Epithelial cell of proximal tubule (primary cell): ENCODE measurements around the gene F13A1. TPM values are rescaled to one million over a fixed set of nuclear protein-coding genes. Genes with fewer than 3 reads are reported as not detected.

ENCODE experiments used
- DNase-seq: peaks from one replicate; pipeline ENCODE4 v3.0.0-alpha.2; 2011; ENCODE audit warnings: low read depth
- H3K4me3 ChIP-seq: 2 replicates; pipeline ENCODE4 v1.5.1; 2011; ENCODE audit warnings: low read depth, mild to moderate bottlenecking, low read length
- total RNA-seq: library from RNA; depleted of rRNA; stranded (reverse); fragments of >200 nt; gene quantifications from 2 replicates; pipeline ENCODE4 v1.2.3, GENCODE V29; 2015
- TF ChIP-seq, protein P1 (sequence below): conservative IDR thresholded peaks from 2 replicates; pipeline ENCODE4 v1.5.1; 2012; ENCODE audit warnings: low read depth, mild to moderate bottlenecking, low read length

F13A1 gene
- total RNA-seq, 1 donor from 2014 or later: 5.4 TPM

GRCh38 chr6:6179858-6180623 lies 140.4 kb downstream of the F13A1 start:
- TF ChIP-seq, protein P1, sequence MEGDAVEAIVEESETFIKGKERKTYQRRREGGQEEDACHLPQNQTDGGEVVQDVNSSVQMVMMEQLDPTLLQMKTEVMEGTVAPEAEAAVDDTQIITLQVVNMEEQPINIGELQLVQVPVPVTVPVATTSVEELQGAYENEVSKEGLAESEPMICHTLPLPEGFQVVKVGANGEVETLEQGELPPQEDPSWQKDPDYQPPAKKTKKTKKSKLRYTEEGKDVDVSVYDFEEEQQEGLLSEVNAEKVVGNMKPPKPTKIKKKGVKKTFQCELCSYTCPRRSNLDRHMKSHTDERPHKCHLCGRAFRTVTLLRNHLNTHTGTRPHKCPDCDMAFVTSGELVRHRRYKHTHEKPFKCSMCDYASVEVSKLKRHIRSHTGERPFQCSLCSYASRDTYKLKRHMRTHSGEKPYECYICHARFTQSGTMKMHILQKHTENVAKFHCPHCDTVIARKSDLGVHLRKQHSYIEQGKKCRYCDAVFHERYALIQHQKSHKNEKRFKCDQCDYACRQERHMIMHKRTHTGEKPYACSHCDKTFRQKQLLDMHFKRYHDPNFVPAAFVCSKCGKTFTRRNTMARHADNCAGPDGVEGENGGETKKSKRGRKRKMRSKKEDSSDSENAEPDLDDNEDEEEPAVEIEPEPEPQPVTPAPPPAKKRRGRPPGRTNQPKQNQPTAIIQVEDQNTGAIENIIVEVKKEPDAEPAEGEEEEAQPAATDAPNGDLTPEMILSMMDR: no peak
- no peak overlapping the region for H3K4me3 ChIP-seq
- DNase-seq: no peak

- TF ChIP-seq, protein P1: no peak
- DNase-seq: no peak
Observed at GRCh38 chr6:6178795-6179194, 141.7 kb downstream of the F13A1 start.

DNA sequence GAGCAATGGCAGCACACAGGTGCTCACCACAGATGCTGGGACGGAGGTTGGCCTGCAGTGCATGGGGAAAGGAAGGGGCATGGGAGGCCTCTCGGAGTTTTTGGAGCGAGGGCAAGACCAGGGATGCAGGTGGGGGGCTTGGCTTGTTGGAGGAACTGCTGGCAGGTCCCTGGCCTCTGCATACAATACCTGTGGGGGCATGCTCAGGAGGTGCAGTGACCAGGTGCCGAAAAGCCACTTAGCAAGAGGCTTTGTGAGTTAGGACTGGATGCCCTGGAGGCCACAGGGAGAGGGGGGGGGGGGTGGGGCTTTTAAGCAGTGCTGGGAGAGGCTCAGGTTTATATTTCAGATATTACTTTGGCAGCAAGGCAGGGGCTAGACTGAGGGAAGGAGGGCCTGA lies 142.7 kb downstream of the F13A1 start:
- TF ChIP-seq, protein P1: no peak
- DNase-seq: no peak
- H3K4me3 ChIP-seq: no peak overlapping the region

More at GRCh38 chr6:6178795-6179194, 141.7 kb downstream of the F13A1 start:
- no peak overlapping the region for H3K4me3 ChIP-seq

DNA sequence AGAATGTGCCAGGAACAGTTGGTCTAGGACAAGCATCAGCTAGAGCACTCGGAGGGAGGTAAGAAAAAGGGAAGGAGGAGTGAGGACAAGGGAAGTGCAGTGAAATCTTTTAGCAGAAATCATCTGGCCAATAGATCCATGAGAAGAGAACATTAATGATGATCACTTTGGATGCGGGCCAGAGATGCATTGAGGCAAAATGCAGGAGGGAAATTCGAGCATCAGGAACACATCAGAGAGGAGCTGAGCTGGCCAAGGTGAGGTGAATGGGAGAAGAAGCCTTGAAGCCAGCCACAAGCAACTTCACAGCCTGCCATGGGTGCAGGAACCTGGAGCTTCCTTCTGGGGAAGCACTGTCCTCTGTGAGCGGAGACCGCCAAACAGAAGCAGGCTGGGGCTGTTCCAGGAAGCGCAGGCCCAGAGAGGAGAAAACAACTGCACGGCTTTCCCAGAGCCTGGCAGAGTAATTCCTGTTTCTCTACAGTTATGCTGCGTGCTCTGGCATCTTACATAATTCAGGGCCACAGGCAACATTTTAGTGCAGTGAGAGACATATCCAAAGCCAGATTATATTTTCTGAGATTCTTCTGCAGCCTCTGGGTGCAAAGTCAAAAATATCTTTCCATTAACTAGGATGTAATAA lies 143.8 kb downstream of the F13A1 start:
- TF ChIP-seq, protein P1: no peak
- no peak overlapping the region for H3K4me3 ChIP-seq
- no peak for DNase-seq

- TF ChIP-seq, protein P1: no peak
- no peak for DNase-seq
- no peak overlapping the region for H3K4me3 ChIP-seq
Observed at GRCh38 chr6:6176127-6176526, 144.3 kb downstream of the F13A1 start.

DNA sequence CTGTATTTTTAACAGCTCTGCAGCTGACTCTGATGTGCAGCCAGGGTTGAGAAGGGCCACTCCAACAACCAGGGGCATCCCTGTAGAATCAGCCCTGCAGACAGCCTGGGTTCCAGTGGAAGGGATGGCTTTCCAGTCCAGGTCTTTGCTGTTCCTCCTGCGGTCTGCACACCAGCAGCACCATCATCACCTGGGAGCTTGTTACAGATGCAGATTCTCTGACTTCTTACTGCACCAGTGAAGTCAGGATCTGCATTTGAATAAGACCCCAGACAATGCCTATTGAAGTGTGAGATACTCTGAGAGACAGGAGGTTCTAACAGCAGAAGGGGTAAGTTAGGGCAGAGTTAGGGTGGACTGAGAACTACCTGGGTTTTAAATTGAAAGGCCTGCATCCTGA lies 151.3 kb downstream of the F13A1 start:
- TF ChIP-seq, protein P1: no peak
- no peak overlapping the region for H3K4me3 ChIP-seq
- no peak for DNase-seq

- no peak overlapping the region for H3K4me3 ChIP-seq
- DNase-seq: no peak
- TF ChIP-seq, protein P1: no peak
Observed at GRCh38 chr6:6166064-6166463, 154.4 kb downstream of the F13A1 start.
